SU-DHL-6 (cell line): ENCODE results near the gene SOHLH2.

ENCODE experiments used
- CTCF ChIP-seq: fragments of 200-600 bp; sonication (generic); IDR thresholded peaks from one replicate; pipeline ENCODE4 v1.5.1; 2017; ENCODE audit warnings: antibody characterized with exemption, mild to moderate bottlenecking, low read length, moderate library complexity; ENCODE audit not compliant: insufficient read depth, poor library complexity, severe bottlenecking
- EZH2phosphoT487 ChIP-seq: fragments of 200-600 bp; sonication (generic), shearing (Covaris generic); conservative IDR thresholded peaks from 2 replicates; pipeline ENCODE4 v1.6.1; 2018; ENCODE audit warnings: mild to moderate bottlenecking, antibody characterized with exemption, low read length, moderate library complexity, mixed read lengths

GRCh38 chr13:36261976-36262375, 47.6 kb upstream of the SOHLH2 start:
- TF ChIP-seq CTCF (no peak), EZH2phosphoT487 (no peak)
